ENCODE results near the gene CYBRD1.

Gene CYBRD1

GRCh38 chr2:171578127-171578803 lies 56.0 kb downstream of the CYBRD1 start:
- TF ChIP-seq CTCF (IDR thresholded peaks at IDR 0.05; ENCODE audit: low read depth, low read length) = no peak
- no peak overlapping the region for H3K4me3 ChIP-seq (replicated peaks in 1 of 2; ENCODE audit: low read depth in 2 of 2, low read length in 2 of 2)
- DNase-seq (ENCODE audit: low read depth in 2 of 2) = no peak

GRCh38 chr2:171579481-171579880 lies 57.2 kb downstream of the CYBRD1 start:
- DNase-seq (ENCODE audit: low read depth in 2 of 2) = no peak
- TF ChIP-seq CTCF (IDR thresholded peaks at IDR 0.05; ENCODE audit: low read depth, low read length) = no peak
- H3K4me3 ChIP-seq (replicated peaks in 1 of 2; ENCODE audit: low read depth in 2 of 2, low read length in 2 of 2) = no peak overlapping the region

- TF ChIP-seq CTCF (IDR thresholded peaks at IDR 0.05; ENCODE audit: low read depth, low read length) = no peak
Observed at GRCh38 chr2:171583566-171583965, 61.3 kb downstream of the CYBRD1 start.

GRCh38 chr2:171584001-171584400 lies 61.7 kb downstream of the CYBRD1 start:
- no peak overlapping the region for H3K4me3 ChIP-seq (replicated peaks in 1 of 2; ENCODE audit: low read depth in 2 of 2, low read length in 2 of 2)
- peak in 1 of 2 donors; percentile 7 for DNase-seq (ENCODE audit: low read depth in 2 of 2)
- no peak for TF ChIP-seq CTCF (IDR thresholded peaks at IDR 0.05; ENCODE audit: low read depth, low read length)

More at GRCh38 chr2:171583566-171583965, 61.3 kb downstream of the CYBRD1 start:
- DNase-seq (ENCODE audit: low read depth in 2 of 2) = no peak
- H3K4me3 ChIP-seq (replicated peaks in 1 of 2; ENCODE audit: low read depth in 2 of 2, low read length in 2 of 2) = no peak overlapping the region

- DNase-seq (ENCODE audit: low read depth in 2 of 2) = no peak
- no peak overlapping the region for H3K4me3 ChIP-seq (replicated peaks in 1 of 2; ENCODE audit: low read depth in 2 of 2, low read length in 2 of 2)
- no peak for TF ChIP-seq CTCF (IDR thresholded peaks at IDR 0.05; ENCODE audit: low read depth, low read length)
Observed at GRCh38 chr2:171587132-171587531, 64.9 kb downstream of the CYBRD1 start.

- no peak for TF ChIP-seq CTCF (IDR thresholded peaks at IDR 0.05; ENCODE audit: low read depth, low read length)
- H3K4me3 ChIP-seq (replicated peaks in 1 of 2; ENCODE audit: low read depth in 2 of 2, low read length in 2 of 2) = no peak overlapping the region
- DNase-seq (ENCODE audit: low read depth in 2 of 2) = peak in 1 of 2 donors; percentile 19
Observed at GRCh38 chr2:171587567-171587966, 65.3 kb downstream of the CYBRD1 start.

GRCh38 chr2:171590116-171590515 lies 67.8 kb downstream of the CYBRD1 start:
- H3K4me3 ChIP-seq (replicated peaks in 1 of 2; ENCODE audit: low read depth in 2 of 2, low read length in 2 of 2) = no peak overlapping the region
- no peak for TF ChIP-seq CTCF (IDR thresholded peaks at IDR 0.05; ENCODE audit: low read depth, low read length)
- no peak for DNase-seq (ENCODE audit: low read depth in 2 of 2)
